Naive thymus-derived CD4-positive, alpha-beta T cell (primary cell): ENCODE results near the gene TTC8. TPM values are rescaled to one million over a fixed set of nuclear protein-coding genes. Genes with fewer than 3 reads are reported as not detected.
"Not testable (repeated sequence)": the region's sequence is repeated elsewhere in the genome, so short reads cannot be mapped to it uniquely, and the experiment has no call there.

Experiments
- ATAC-seq: fragments of 150-1000 bp; cut with Tn5 transposase; 2 replicates; pipeline ENCODE4 v1.10.0; 2021; ENCODE audit warnings: mild to moderate bottlenecking, moderate library complexity
- CTCF ChIA-PET: fragments of 350-600 bp; sonication (Branson Sonifier 250); formaldehyde crosslinking; loops from one replicate; lab custom pipeline; 2021; ENCODE audit warnings: antibody characterized with exemption; lab: Charles Lee
- POLR2A ChIA-PET: fragments of 350-600 bp; sonication (Branson Sonifier 250); formaldehyde crosslinking; loops from one replicate; lab custom pipeline; 2021; ENCODE audit warnings: antibody characterized with exemption, inconsistent platforms; lab: Charles Lee
- DNase-seq, 9 donors: peaks; one replicate each; pipeline versions ENCODE4 v3.0.0 to v3.0.0-alpha.2; 2020 to 2022; ENCODE audit warnings: mixed read lengths in 1 of 9
- H3K27ac ChIP-seq: one replicate; pipeline ENCODE4 v1.7.0; 2013; ENCODE audit warnings: mild to moderate bottlenecking, low read depth, low read length, moderate library complexity
- H3K27me3 ChIP-seq, 2 donors: one replicate each; pipeline ENCODE4 v1.7.0; 2013; ENCODE audit warnings: low read length in 2 of 2, mild to moderate bottlenecking in 2 of 2, moderate library complexity in 2 of 2; ENCODE audit not compliant: control insufficient read depth in 2 of 2, insufficient read depth in 2 of 2
- H3K36me3 ChIP-seq, 3 experiments: 1 replicate in 2 of 3; 2 replicates in 1 of 3; pipeline ENCODE4 v1.7.0; 2013; ENCODE audit warnings: low read length in 3 of 3, mild to moderate bottlenecking in 3 of 3, moderate library complexity in 1 of 3; ENCODE audit not compliant: insufficient read depth in 3 of 3, control insufficient read depth in 2 of 3
- H3K4me1 ChIP-seq, 2 donors: one replicate each; pipeline ENCODE4 v1.7.0; 2013; ENCODE audit warnings: low read length in 2 of 2, mild to moderate bottlenecking in 2 of 2, moderate library complexity in 1 of 2; ENCODE audit not compliant: control insufficient read depth in 2 of 2, insufficient read depth in 2 of 2
- H3K4me3 ChIP-seq: 2 replicates; pipeline ENCODE4 v1.7.0; 2013; ENCODE audit warnings: mild to moderate bottlenecking, low read length
- H3K9me3 ChIP-seq, 3 experiments: 1 replicate in 2 of 3; 2 replicates in 1 of 3; pipeline ENCODE4 v1.7.0; 2013; ENCODE audit warnings: low read length in 3 of 3; ENCODE audit not compliant: control insufficient read depth in 2 of 3
- H3K27ac Mint-ChIP-seq, 9 donors: one replicate each; pipeline ENCODE4 v1.8.0; 2020 to 2022; ENCODE audit warnings: mixed read lengths in 9 of 9, mild to moderate bottlenecking in 8 of 9, moderate library complexity in 5 of 9, inconsistent platforms in 2 of 9
- H3K27me3 Mint-ChIP-seq, 5 donors: one replicate each; pipeline ENCODE4 v1.8.0; 2021 to 2022; ENCODE audit warnings: mixed read lengths in 5 of 5, mild to moderate bottlenecking in 1 of 5
- H3K36me3 Mint-ChIP-seq, 5 donors: one replicate each; pipeline ENCODE4 v1.8.0; 2020 to 2022; ENCODE audit warnings: mixed read lengths in 5 of 5, mild to moderate bottlenecking in 3 of 5, inconsistent platforms in 1 of 5
- H3K4me1 Mint-ChIP-seq, 7 donors: one replicate each; pipeline ENCODE4 v1.8.0; 2020 to 2022; ENCODE audit warnings: mixed read lengths in 7 of 7, mild to moderate bottlenecking in 3 of 7, inconsistent platforms in 1 of 7
- H3K4me3 Mint-ChIP-seq, 10 donors: one replicate each; pipeline ENCODE4 v1.8.0; 2020 to 2022; ENCODE audit warnings: mild to moderate bottlenecking in 10 of 10, mixed read lengths in 10 of 10, moderate library complexity in 6 of 10, inconsistent platforms in 2 of 10
- H3K9me3 Mint-ChIP-seq, 11 donors: one replicate each; pipeline ENCODE4 v1.8.0; 2020 to 2022; ENCODE audit warnings: mixed read lengths in 11 of 11, mild to moderate bottlenecking in 4 of 11, inconsistent platforms in 1 of 11, moderate library complexity in 1 of 11
- intact Hi-C, 2 donors: fragments of 100-400 bp; cut with micrococcal nuclease; formaldehyde crosslinking; loops; one replicate each; pipeline ENCODE4 v1.15.1; 2023
- polyA plus RNA-seq, 2 donors: library from polyadenylated mRNA; unstranded; fragments of 300-500 nt; fragmentation: Illumina TruSeq; gene quantifications; one replicate each; pipeline ENCODE4 v1.2.3, GENCODE V29; 2021
- total RNA-seq, 6 experiments: library from RNA in 5 of 6; stranded (reverse) in 5 of 6; gene quantifications; 1 replicate in 5 of 6; 2 replicates in 1 of 6; pipeline ENCODE4 v1.2.3 and lab custom pipeline; 2021 to 2026

The TTC8 gene
- total and polyA plus RNA-seq, 7 experiments from 2014 or later = 1.3 to 3.4 (median 2.1) TPM

DNA sequence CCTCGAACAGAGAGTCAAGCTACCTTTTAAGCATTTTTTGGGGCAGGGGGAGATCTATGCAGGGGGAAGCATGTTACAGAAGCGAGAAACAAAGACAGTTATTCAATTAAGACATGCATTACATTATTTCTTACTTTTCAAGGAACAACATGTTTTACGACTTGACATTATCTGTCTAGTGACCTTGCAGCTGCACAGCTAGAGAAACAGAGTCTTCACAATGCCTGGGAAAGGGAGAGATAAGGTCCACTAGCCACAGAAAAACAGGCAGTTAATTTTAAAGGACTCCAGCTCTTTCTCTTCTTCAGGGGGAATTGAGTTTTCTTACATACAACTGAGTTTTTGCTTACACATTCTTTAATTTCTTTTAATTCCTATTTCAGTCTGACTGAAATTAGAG lies 4.8 kb upstream of the TTC8 start:
- H3K4me1 Mint-ChIP-seq, H3K27me3 ChIP-seq, DNase-seq, ATAC-seq, H3K36me3 ChIP-seq, H3K4me1 ChIP-seq, H3K36me3 Mint-ChIP-seq, CTCF ChIA-PET, H3K9me3 Mint-ChIP-seq, H3K27ac Mint-ChIP-seq, H3K4me3 Mint-ChIP-seq, H3K4me3 ChIP-seq, POLR2A ChIA-PET, H3K27ac ChIP-seq, H3K9me3 ChIP-seq: not testable (repeated sequence)
- intact Hi-C loops = loop anchor here (5.0 to 10.0 kb wide), 3 partner anchors 825 to 1418 kb away; partner anchors contain the start of genes EFCAB11 (in 1 of the 2) and GALC (in 1 of the 2)
- H3K27me3 Mint-ChIP-seq = peaks cover under 1 to 35% (median 26%) of the 10 kb centered on the region in 5 donors

DNA sequence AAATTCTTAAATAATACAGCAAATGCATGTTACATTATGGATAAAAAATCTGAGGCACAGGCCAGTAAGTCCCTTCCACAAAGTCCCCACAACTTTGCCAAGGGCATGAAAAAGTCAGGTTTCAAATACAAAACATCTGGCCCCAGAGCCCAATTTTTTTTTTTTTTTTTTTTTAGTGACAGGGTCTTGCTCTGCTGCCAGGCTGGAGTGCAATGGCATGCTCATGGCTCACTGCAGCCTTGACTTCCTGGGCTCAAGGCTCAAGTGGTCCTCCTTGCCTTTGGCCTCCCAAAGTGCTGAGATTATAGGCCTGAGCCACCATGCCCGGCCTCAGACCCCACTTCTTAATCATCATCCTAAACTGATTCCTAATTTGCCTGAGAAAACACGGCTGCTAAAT lies 3.1 kb upstream of the TTC8 start:
- no peak overlapping the region for H3K27ac ChIP-seq
- Mint-ChIP-seq H3K36me3 (peaks cover 0 to 3% (median 0%) of the 10 kb centered on the region in 5 donors), H3K4me3 (no peak overlapping the region), H3K27me3 (peaks cover 0 to 35% (median 21%) of the 10 kb centered on the region in 5 donors), H3K9me3 (no peaks in the 10 kb centered on the region), H3K27ac (no peak overlapping the region), H3K4me1 (peaks cover 0 to 13% (median 11%) of the 10 kb centered on the region in 7 donors)
- no peaks in the 10 kb centered on the region for H3K9me3 ChIP-seq
- DNase-seq = no peak
- ChIA-PET POLR2A (interaction anchor here (1.0 kb wide), 1 partner anchor 29 kb away, joined by 3 read pairs; the partner anchor contains the start of gene EML5), CTCF (no interaction called here)
- no peaks in the 10 kb centered on the region for H3K36me3 ChIP-seq
- H3K4me3 ChIP-seq = no peak overlapping the region
- H3K27me3 ChIP-seq = no peaks in the 10 kb centered on the region
- peaks cover 5 to 6% of the 10 kb centered on the region in 2 donors for H3K4me1 ChIP-seq
- intact Hi-C loops = loop anchor here (5.0 to 10.0 kb wide), 3 partner anchors 827 to 1416 kb away; partner anchors contain the start of genes EFCAB11 (in 1 of the 2) and GALC (in 1 of the 2)
- ATAC-seq = no peak

DNA sequence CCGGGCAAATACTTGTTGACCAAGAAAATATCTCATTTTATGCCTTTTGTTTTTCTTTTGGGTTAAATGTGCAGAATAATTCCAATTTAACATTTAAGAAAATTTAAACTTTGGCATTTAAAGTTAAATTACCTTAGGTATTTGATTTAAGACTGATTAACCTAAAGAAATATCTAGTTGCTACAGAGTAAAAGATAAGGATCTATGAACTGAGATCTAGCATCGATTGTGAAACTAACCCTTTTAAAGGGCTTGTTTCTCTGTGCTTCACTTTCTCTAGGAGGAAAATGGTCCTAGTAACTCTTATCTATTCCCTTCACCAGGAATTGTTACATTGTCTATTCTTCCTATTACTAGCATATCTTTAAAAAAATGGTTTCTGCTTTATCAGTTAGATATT lies 2.6 kb upstream of the TTC8 start:
- DNase-seq = no peak
- peaks cover 5 to 6% of the 10 kb centered on the region in 2 donors for H3K4me1 ChIP-seq
- Mint-ChIP-seq H3K4me1 (peaks cover 0 to 13% (median 11%) of the 10 kb centered on the region in 7 donors), H3K27me3 (peaks cover 0 to 38% (median 21%) of the 10 kb centered on the region in 5 donors), H3K4me3 (no peak overlapping the region), H3K27ac (no peak overlapping the region), H3K36me3 (peaks cover 0 to 3% (median 0%) of the 10 kb centered on the region in 5 donors), H3K9me3 (no peaks in the 10 kb centered on the region)
- H3K36me3 ChIP-seq = no peaks in the 10 kb centered on the region
- no peaks in the 10 kb centered on the region for H3K9me3 ChIP-seq
- no peak overlapping the region for H3K4me3 ChIP-seq
- ChIA-PET POLR2A (no interaction called here), CTCF (no interaction called here)
- H3K27me3 ChIP-seq = no peaks in the 10 kb centered on the region
- H3K27ac ChIP-seq = no peak overlapping the region
- intact Hi-C loops = loop anchor here (5.0 to 10.0 kb wide), 3 partner anchors 827 to 1415 kb away; partner anchors contain the start of genes EFCAB11 (in 1 of the 2) and GALC (in 1 of the 2)
- no peak for ATAC-seq

DNA sequence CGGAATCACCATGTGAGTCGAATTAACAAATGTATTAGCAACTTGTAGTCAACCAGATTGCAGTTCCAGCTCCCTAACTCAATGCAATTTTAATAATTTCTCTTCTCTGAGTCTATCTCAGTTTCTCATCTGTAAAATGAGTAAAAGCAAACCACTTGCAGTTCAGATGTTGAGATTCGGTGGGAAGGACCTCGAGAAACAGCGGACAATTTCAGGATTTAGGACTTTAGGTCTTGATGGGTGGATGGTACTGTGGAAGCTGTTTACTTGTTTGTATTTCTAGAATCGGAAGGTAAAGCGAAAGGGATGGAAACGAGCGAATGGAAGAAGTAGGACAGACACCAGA lies 510 bp upstream of the TTC8 start:
- DNase-seq = no peak
- H3K4me1 Mint-ChIP-seq = peaks cover 0 to 13% (median 11%) of the 10 kb centered on the region in 7 donors
- H3K4me1 ChIP-seq = peaks cover 5 to 6% of the 10 kb centered on the region in 2 donors
- no peak for ATAC-seq
- no peaks in the 10 kb centered on the region for H3K36me3 ChIP-seq
- ChIA-PET CTCF (interaction anchor here (0.6 to 1.4 kb wide), 2 partner anchors 33 to 149 kb away, joined by 3 to 4 read pairs; no protein-coding TSS in a partner anchor), POLR2A (interaction anchor here (1.2 to 2.3 kb wide), 3 partner anchors 27 to 1572 kb away, joined by 3 to 30 read pairs (median 4); partner anchors contain the start of genes CALM1 and EML5)
- no peaks in the 10 kb centered on the region for H3K27me3 ChIP-seq
- H3K27me3 Mint-ChIP-seq = peaks cover 0 to 33% (median 13%) of the 10 kb centered on the region in 5 donors
- H3K4me3 ChIP-seq = peak overlapping the region; percentile 74
- intact Hi-C loops = loop anchor here (1.0 to 10.0 kb wide), 8 partner anchors 32 to 1507 kb away; partner anchors contain the start of genes EML5 (in 2 of the 2), ZC3H14 (in 2 of the 2), EFCAB11 (in 1 of the 2) and GALC (in 1 of the 2)
- H3K9me3 ChIP-seq = no peaks in the 10 kb centered on the region
- peak overlapping the region; percentile 97 to 99 (median 99) for H3K27ac Mint-ChIP-seq
- H3K36me3 Mint-ChIP-seq = no peaks in the 10 kb centered on the region
- peak overlapping the region; percentile 85 for H3K27ac ChIP-seq
- H3K9me3 Mint-ChIP-seq = no peaks in the 10 kb centered on the region
- peak overlapping the region; percentile 72 to 98 (median 90) for H3K4me3 Mint-ChIP-seq

DNA sequence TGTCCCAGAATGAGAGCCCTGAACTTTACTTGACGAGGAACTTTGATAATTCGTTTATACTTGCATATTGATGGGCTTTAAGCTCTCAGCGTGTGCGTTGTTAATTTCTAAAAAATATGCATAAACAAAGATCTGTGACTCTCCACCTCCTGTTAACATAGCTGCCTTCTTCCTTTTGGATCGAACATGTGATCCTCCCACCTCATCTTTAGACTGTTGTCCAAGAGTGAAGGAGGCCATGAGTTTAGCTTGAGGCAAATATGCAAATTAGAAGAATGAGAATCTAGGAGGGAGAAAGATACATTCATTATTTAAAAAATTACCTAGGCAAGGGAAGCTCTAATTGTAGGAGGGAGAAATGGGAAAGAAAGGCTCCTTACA lies 617 bp downstream of the TTC8 start:
- Mint-ChIP-seq H3K4me3 (peak overlapping the region; percentile 72 to 98 (median 85)), H3K9me3 (no peaks in the 10 kb centered on the region), H3K4me1 (peaks cover 0 to 15% (median 11%) of the 10 kb centered on the region in 7 donors), H3K36me3 (no peaks in the 10 kb centered on the region), H3K27me3 (peaks cover 0 to 27% (median 3%) of the 10 kb centered on the region in 5 donors), H3K27ac (peak overlapping the region in 7 of 9 donors; percentile 14 to 99 (median 91))
- DNase-seq = peak in 2 of 9 donors; percentile 0 to 1
- H3K4me1 ChIP-seq = peaks cover 5 to 6% of the 10 kb centered on the region in 2 donors
- intact Hi-C loops = loop anchor here (2.0 to 10.0 kb wide), 3 partner anchors 262 to 1506 kb away; partner anchors contain the start of genes GALC (in 1 of the 2), NRDE2 (in 1 of the 2) and ZC3H14 (in 1 of the 2)
- ATAC-seq = no peak
- H3K27me3 ChIP-seq = no peaks in the 10 kb centered on the region
- H3K36me3 ChIP-seq = no peaks in the 10 kb centered on the region
- H3K9me3 ChIP-seq = no peaks in the 10 kb centered on the region
- POLR2A ChIA-PET = interaction anchor here (0.9 to 2.3 kb wide), 5 partner anchors 9 to 1571 kb away, joined by 3 to 30 read pairs (median 3); partner anchors contain the start of genes CALM1 and EML5
- peak overlapping the region; percentile 85 for H3K27ac ChIP-seq
- CTCF ChIA-PET = interaction anchor here (1.4 kb wide), 1 partner anchor 34 kb away, joined by 4 read pairs; no protein-coding TSS in a partner anchor
- H3K4me3 ChIP-seq = peak overlapping the region; percentile 74

DNA sequence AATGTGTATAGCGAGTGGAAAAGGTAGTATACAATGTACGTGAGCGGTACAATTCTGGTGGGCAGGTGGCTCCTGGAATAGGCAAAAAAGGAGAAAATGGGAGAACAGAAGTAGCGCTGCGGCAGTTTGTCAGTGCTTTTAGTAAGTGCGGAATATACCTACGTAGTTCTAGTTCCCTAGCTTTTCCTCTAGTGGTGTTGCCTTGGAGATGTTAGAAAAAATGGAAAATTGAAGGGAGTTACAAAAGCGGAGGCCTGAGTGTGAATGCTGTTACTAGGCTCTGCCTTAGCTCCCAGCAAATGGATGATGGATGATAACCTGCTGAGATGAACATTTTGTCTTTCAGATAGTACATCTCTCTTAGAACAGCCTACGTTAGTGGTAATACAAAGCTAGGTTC lies 1.1 kb downstream of the TTC8 start:
- Histone ChIP-seq H3K36me3 (no peaks in the 10 kb centered on the region), H3K27ac (no peak overlapping the region), H3K9me3 (no peaks in the 10 kb centered on the region), H3K27me3 (no peaks in the 10 kb centered on the region), H3K4me3 (no peak overlapping the region), H3K4me1 (peaks cover 5 to 6% of the 10 kb centered on the region in 2 donors)
- ATAC-seq (no peak), DNase-seq (no peak)
- Mint-ChIP-seq H3K27ac (peak overlapping the region in 3 of 9 donors; percentile 2 to 99 (median 99)), H3K27me3 (peaks cover 0 to 22% (median 0%) of the 10 kb centered on the region in 5 donors), H3K4me3 (peak overlapping the region; percentile 72 to 98 (median 85)), H3K9me3 (no peaks in the 10 kb centered on the region), H3K36me3 (no peaks in the 10 kb centered on the region), H3K4me1 (peaks cover 0 to 16% (median 11%) of the 10 kb centered on the region in 7 donors)
- intact Hi-C loops = loop anchor here (2.0 to 10.0 kb wide), 3 partner anchors 263 to 1505 kb away; partner anchors contain the start of genes GALC (in 1 of the 2), NRDE2 (in 1 of the 2) and ZC3H14 (in 1 of the 2)
- ChIA-PET POLR2A (interaction anchor here (0.9 to 2.3 kb wide), 3 partner anchors 9 to 1506 kb away, joined by 3 to 30 read pairs (median 3); partner anchors contain the start of gene EML5), CTCF (interaction anchor here (1.4 kb wide), 1 partner anchor 34 kb away, joined by 4 read pairs; no protein-coding TSS in a partner anchor)
